Measurements from ENCODE around the gene NCOA6.

- TF ChIP-seq, protein P1, sequence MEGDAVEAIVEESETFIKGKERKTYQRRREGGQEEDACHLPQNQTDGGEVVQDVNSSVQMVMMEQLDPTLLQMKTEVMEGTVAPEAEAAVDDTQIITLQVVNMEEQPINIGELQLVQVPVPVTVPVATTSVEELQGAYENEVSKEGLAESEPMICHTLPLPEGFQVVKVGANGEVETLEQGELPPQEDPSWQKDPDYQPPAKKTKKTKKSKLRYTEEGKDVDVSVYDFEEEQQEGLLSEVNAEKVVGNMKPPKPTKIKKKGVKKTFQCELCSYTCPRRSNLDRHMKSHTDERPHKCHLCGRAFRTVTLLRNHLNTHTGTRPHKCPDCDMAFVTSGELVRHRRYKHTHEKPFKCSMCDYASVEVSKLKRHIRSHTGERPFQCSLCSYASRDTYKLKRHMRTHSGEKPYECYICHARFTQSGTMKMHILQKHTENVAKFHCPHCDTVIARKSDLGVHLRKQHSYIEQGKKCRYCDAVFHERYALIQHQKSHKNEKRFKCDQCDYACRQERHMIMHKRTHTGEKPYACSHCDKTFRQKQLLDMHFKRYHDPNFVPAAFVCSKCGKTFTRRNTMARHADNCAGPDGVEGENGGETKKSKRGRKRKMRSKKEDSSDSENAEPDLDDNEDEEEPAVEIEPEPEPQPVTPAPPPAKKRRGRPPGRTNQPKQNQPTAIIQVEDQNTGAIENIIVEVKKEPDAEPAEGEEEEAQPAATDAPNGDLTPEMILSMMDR (IDR thresholded peaks at IDR 0.05; ENCODE audit: low read depth, low read length, poor library complexity, severe bottlenecking) = no peak
- no peak for TF ChIP-seq EZH2phosphoT487 (IDR thresholded peaks at IDR 0.05; ENCODE audit: borderline replicate concordance, low read length)
Measured at GRCh38 chr20:34871966-34872621, 46.6 kb upstream of the NCOA6 start.

All from DOHH2 (cell line).